Esophagus (tissue), 2 donors: Measurements from ENCODE around the gene TUBA1A. TPM values are rescaled to one million over a fixed set of nuclear protein-coding genes. Genes with fewer than 3 reads are reported as not detected.

ENCODE experiments used
- H3K27ac ChIP-seq, 2 donors: one replicate each; pipeline ENCODE4 v1.5.1; 2013; ENCODE audit warnings: low read depth in 2 of 2, mild to moderate bottlenecking in 2 of 2, inconsistent platforms in 1 of 2, low read length in 1 of 2, moderate library complexity in 1 of 2
- H3K27me3 ChIP-seq, 2 donors: one replicate each; pipeline ENCODE4 v1.6.1; 2013; ENCODE audit warnings: low read length in 2 of 2, control low read depth in 1 of 2, mild to moderate bottlenecking in 1 of 2; ENCODE audit not compliant: insufficient read depth in 2 of 2, control insufficient read depth in 1 of 2
- H3K36me3 ChIP-seq, 2 donors: one replicate each; pipeline ENCODE4 v1.6.1; 2013; ENCODE audit warnings: low read length in 1 of 2; ENCODE audit not compliant: control insufficient read depth in 2 of 2, insufficient read depth in 2 of 2
- H3K4me1 ChIP-seq, 2 donors: one replicate each; pipeline ENCODE4 v1.6.1; 2013; ENCODE audit warnings: low read length in 1 of 2; ENCODE audit not compliant: control insufficient read depth in 2 of 2, insufficient read depth in 2 of 2
- H3K4me3 ChIP-seq, 2 donors: one replicate each; pipeline ENCODE4 v1.5.1; 2013; ENCODE audit warnings: low read length in 2 of 2, mild to moderate bottlenecking in 2 of 2, low read depth in 1 of 2, moderate library complexity in 1 of 2
- H3K9me3 ChIP-seq, 2 donors: one replicate each; pipeline ENCODE4 v1.6.1; 2013; ENCODE audit warnings: mild to moderate bottlenecking in 2 of 2, low read depth in 1 of 2, low read length in 1 of 2, moderate library complexity in 1 of 2; ENCODE audit not compliant: control insufficient read depth in 2 of 2, insufficient read depth in 1 of 2
- WGBS, 2 donors: extraction: QIAGEN DNeasy Blood & Tissue Kit; methylation state at CpG; one replicate each; pipeline ENCODE4 v1.1.7; 2013; 5-methylcytosine and 5-hydroxymethylcytosine counted together
- polyA plus RNA-seq, 2 donors: library from polyadenylated mRNA; stranded (reverse); fragments of 200-250 nt; gene quantifications; one replicate each; pipeline ENCODE4 v1.2.3, GENCODE V29; 2013
- donor health status: healthy with polysubstance abuse.
- donor health status: Bipolar disorder and iron deficiency.

TUBA1A gene
- polyA plus RNA-seq: 10 to 100 TPM; 19.6 to 74.9 TPM

GRCh38 chr12:49188916-49189367, at the start of gene TUBA1A:
Gene TUBA1A (minus strand): TSS chr12:49189080. CDS start chr12:49188979, 101 bp downstream.
- H3K27me3 ChIP-seq: no peaks in the 10 kb centered on the region
- 1% methylated on average over 26 of the region's 26 CpGs for WGBS, 2 donors

DNA sequence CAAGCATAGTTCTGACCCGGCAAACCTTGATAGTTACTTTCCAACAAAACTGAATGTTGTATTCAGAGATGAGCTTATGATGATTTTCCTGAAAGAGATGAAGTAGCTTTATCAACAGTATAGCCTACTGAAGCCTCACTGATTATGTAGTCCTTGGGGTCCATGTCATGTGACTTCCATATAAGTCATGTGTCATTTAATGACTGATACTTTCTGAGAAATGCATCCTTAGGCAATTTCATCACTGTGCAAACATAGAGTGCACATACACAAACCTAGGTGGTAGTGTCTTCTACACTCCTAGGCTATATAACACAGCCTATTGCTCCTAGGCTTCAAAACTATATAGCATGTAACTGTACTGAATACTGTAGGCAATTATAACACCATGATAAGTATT, 47.5 kb upstream of the TUBA1A start:
- 80 to 86% methylated on average over 1 of the region's 1 CpG for WGBS, 2 donors
- no peaks in the 10 kb centered on the region for H3K9me3 ChIP-seq
- H3K27ac ChIP-seq: no peak overlapping the region
- H3K27me3 ChIP-seq: no peaks in the 10 kb centered on the region
- H3K36me3 ChIP-seq: no peaks in the 10 kb centered on the region
- H3K4me3 ChIP-seq: no peak overlapping the region
- H3K4me1 ChIP-seq: no peaks in the 10 kb centered on the region

More at GRCh38 chr12:49188916-49189367, at the start of gene TUBA1A:
- Histone ChIP-seq H3K36me3 (no peaks in the 10 kb centered on the region), H3K4me3 (peak within 1 kb of the TSS; percentile 73 to 83), H3K9me3 (no peaks in the 10 kb centered on the region), H3K4me1 (no peaks in the 10 kb centered on the region), H3K27ac (peak within 1 kb of the TSS; percentile 97 to 99)

DNA sequence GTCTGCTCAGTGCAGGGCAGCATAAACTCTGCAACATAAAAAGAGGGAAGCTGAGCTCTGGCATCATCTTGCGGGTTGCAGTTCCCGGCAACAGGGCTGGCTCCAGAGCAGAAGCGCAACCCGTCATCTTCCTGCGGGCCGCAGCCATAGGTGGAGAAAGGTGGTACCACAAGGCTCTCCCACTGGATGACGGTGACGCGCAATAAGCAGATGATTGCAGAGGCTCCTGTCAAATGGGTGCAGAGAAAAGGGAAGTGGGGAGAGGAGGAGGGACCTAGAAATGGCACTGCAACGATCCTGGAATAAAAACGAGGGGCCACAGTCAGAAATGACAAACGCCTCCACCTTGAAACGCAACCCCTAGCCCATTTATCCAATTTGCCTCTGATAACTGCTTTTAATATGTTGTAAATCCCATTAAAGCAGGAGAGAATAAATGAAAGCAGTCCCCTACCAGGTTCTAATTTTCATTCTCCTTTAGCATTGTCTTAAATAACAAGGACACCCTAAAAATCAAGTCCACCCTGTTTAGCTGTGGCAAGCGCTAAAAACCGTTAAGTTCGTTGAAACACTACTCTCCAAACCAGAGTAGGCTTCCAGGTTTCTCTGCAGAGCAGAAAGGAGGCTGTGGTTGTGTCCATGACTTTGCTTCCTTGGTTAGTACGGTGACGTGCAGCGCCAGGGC, 45.1 kb upstream of the TUBA1A start:
- Histone ChIP-seq H3K27ac (peak overlapping the region; percentile 84 to 86), H3K4me3 (no peak overlapping the region), H3K36me3 (no peaks in the 10 kb centered on the region), H3K9me3 (no peaks in the 10 kb centered on the region), H3K27me3 (no peaks in the 10 kb centered on the region), H3K4me1 (no peaks in the 10 kb centered on the region)
- 60 to 63% methylated on average over 19 of the region's 19 CpGs for WGBS, 2 donors

- Histone ChIP-seq H3K4me3 (no peak overlapping the region), H3K27me3 (no peaks in the 10 kb centered on the region), H3K4me1 (no peaks in the 10 kb centered on the region), H3K27ac (peak overlapping the region; percentile 58 to 84), H3K9me3 (no peaks in the 10 kb centered on the region), H3K36me3 (no peaks in the 10 kb centered on the region)
- 63 to 70% methylated on average over 25 of the region's 25 CpGs for WGBS, 2 donors
Measured at GRCh38 chr12:49232940-49233841, 44.3 kb upstream of the TUBA1A start.

DNA sequence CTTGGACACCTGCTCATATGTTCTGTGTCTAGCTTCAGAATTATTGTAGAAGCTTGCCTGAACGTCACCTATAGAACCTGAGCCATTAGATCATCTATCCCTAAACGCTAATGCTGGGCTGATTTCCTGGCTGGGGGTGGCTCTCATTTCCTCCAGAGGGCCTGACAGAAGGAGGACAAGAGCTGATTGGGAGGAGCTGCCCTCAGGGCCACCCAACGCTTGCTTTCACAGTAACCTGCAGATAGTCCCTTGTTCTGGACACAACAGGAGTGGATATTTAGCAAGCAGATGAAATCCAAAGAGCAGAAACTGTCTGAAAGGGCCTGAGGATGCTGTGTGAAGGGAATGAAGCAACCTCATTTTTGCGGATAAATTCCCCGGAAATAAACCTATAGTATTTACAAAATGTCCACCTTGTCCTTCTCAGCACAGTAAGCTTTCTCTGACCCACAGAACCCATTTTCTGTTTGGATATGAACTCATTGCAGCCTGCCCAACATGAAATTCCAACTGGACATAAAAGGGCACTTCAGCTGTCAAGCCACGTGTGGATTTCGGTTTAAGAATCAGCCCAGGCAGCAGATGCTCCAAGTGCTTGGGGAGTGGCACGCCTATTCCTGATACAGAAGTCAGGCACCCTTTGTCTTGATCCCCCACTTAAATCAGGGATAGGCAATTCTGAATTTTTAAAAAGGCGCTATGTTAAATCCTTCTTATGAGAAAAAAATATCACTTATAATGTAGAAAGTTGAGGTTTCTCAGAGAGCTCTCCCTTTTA, 43.2 kb upstream of the TUBA1A start:
- H3K4me3 ChIP-seq: no peak overlapping the region
- WGBS, 2 donors: 69 to 76% methylated on average over 9 of the region's 9 CpGs
- no peaks in the 10 kb centered on the region for H3K27me3 ChIP-seq
- H3K9me3 ChIP-seq: no peaks in the 10 kb centered on the region
- peak overlapping the region; percentile 51 to 58 for H3K27ac ChIP-seq
- no peaks in the 10 kb centered on the region for H3K4me1 ChIP-seq
- no peaks in the 10 kb centered on the region for H3K36me3 ChIP-seq

- no peak overlapping the region for H3K27ac ChIP-seq
- no peaks in the 10 kb centered on the region for H3K4me1 ChIP-seq
- no peak overlapping the region for H3K4me3 ChIP-seq
- 64 to 65% methylated on average over 3 of the region's 3 CpGs for WGBS, 2 donors
- H3K27me3 ChIP-seq: no peaks in the 10 kb centered on the region
- no peaks in the 10 kb centered on the region for H3K9me3 ChIP-seq
- no peaks in the 10 kb centered on the region for H3K36me3 ChIP-seq
Measured at GRCh38 chr12:49230805-49231194, 41.9 kb upstream of the TUBA1A start.

- Histone ChIP-seq H3K9me3 (no peaks in the 10 kb centered on the region), H3K27ac (no peak overlapping the region), H3K4me1 (no peaks in the 10 kb centered on the region), H3K27me3 (no peaks in the 10 kb centered on the region), H3K4me3 (no peak overlapping the region), H3K36me3 (no peaks in the 10 kb centered on the region)
- 73% methylated on average over 6 of the region's 6 CpGs for WGBS, 2 donors
Measured at GRCh38 chr12:49230176-49230804, 41.4 kb upstream of the TUBA1A start.

GRCh38 chr12:49228653-49229052, 39.8 kb upstream of the TUBA1A start:
- 85 to 89% methylated on average over 3 of the region's 3 CpGs for WGBS, 2 donors
- Histone ChIP-seq H3K4me1 (no peaks in the 10 kb centered on the region), H3K27ac (no peak overlapping the region), H3K4me3 (no peak overlapping the region), H3K27me3 (no peaks in the 10 kb centered on the region), H3K9me3 (no peaks in the 10 kb centered on the region), H3K36me3 (no peaks in the 10 kb centered on the region)

- H3K27ac ChIP-seq: no peak overlapping the region
- H3K27me3 ChIP-seq: no peaks in the 10 kb centered on the region
- H3K36me3 ChIP-seq: no peaks in the 10 kb centered on the region
- WGBS, 2 donors: 96 to 97% methylated on average over 3 of the region's 3 CpGs
- no peaks in the 10 kb centered on the region for H3K4me1 ChIP-seq
- H3K4me3 ChIP-seq: no peak overlapping the region
- H3K9me3 ChIP-seq: no peaks in the 10 kb centered on the region
Measured at GRCh38 chr12:49227713-49228112, 38.8 kb upstream of the TUBA1A start.
